Measurements from ENCODE around the gene PARVA.

DNA sequence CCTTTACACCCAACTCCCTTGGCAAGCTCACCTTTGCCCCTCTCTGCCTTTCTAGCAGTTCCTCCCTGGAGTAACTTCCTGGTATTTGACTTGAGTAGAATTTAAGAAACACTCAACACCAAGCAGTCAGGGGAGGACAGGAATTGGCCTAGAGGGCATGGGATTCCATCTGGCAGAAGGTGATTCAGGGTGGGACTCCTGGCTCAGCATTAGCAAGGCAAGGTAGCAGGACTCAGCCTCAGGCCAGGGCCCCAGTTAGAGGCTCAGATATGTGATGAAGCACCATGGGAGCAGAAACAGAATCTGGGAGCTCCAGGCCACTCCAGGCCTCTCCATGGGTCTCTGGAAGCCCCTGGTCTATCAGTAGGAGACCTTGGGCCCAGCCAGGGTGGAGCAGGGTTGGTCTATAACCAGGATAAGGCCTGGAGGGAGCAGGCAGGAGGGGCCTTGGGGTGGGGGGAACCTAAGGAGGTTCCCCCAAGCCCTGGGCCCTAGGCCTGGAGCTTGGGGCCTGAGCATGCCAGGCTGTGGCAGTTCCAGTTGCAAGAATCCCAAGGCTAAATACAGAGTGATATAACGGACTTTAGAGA lies 148.2 kb downstream of the PARVA start:
- TF ChIP-seq, protein P1, sequence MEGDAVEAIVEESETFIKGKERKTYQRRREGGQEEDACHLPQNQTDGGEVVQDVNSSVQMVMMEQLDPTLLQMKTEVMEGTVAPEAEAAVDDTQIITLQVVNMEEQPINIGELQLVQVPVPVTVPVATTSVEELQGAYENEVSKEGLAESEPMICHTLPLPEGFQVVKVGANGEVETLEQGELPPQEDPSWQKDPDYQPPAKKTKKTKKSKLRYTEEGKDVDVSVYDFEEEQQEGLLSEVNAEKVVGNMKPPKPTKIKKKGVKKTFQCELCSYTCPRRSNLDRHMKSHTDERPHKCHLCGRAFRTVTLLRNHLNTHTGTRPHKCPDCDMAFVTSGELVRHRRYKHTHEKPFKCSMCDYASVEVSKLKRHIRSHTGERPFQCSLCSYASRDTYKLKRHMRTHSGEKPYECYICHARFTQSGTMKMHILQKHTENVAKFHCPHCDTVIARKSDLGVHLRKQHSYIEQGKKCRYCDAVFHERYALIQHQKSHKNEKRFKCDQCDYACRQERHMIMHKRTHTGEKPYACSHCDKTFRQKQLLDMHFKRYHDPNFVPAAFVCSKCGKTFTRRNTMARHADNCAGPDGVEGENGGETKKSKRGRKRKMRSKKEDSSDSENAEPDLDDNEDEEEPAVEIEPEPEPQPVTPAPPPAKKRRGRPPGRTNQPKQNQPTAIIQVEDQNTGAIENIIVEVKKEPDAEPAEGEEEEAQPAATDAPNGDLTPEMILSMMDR (conservative IDR thresholded peaks at IDR 0.05 in 1 of 2, IDR thresholded peaks at IDR 0.05 in 1 of 2; ENCODE audit: low read depth in 1 of 2, low read length in 2 of 2), result no peak
- TF ChIP-seq EZH2 (IDR thresholded peaks at IDR 0.05; ENCODE audit: low read length, missing control alignments), result no peak
